ENCODE results near the gene BEND2. TPM values are rescaled to one million over a fixed set of nuclear protein-coding genes. Genes with fewer than 3 reads are reported as not detected.

Gene BEND2
- total RNA-seq, 1 donor from 2014 or later, result not detected

- Mint-ChIP-seq H3K4me3 (ENCODE audit: unreplicated experiment) (no peak overlapping the region), H3K36me3 (ENCODE audit: unreplicated experiment) (no peaks in the 10 kb centered on the region), H3K27ac (ENCODE audit: unreplicated experiment) (no peak overlapping the region), H3K9me3 (ENCODE audit: unreplicated experiment) (no peaks in the 10 kb centered on the region), H3K4me1 (ENCODE audit: low read depth, unreplicated experiment) (no peaks in the 10 kb centered on the region), H3K27me3 (ENCODE audit: unreplicated experiment) (no peaks in the 10 kb centered on the region)
- no peak for TF ChIP-seq CTCF (IDR thresholded peaks at IDR 0.05; ENCODE audit: partially characterized antibody, unreplicated experiment)
- DNase-seq, result no peak
Measured at GRCh38 chrX:18170910-18171309, 49.8 kb downstream of the BEND2 start.

GRCh38 chrX:18166068-18166467 lies 54.6 kb downstream of the BEND2 start:
- H3K9me3 Mint-ChIP-seq (ENCODE audit: unreplicated experiment), result no peaks in the 10 kb centered on the region
- no peaks in the 10 kb centered on the region for H3K36me3 Mint-ChIP-seq (ENCODE audit: unreplicated experiment)
- no peaks in the 10 kb centered on the region for H3K27me3 Mint-ChIP-seq (ENCODE audit: unreplicated experiment)
- TF ChIP-seq CTCF (IDR thresholded peaks at IDR 0.05; ENCODE audit: partially characterized antibody, unreplicated experiment), result no peak
- DNase-seq, result no peak
- no peaks in the 10 kb centered on the region for H3K4me1 Mint-ChIP-seq (ENCODE audit: low read depth, unreplicated experiment)
- no peak overlapping the region for H3K4me3 Mint-ChIP-seq (ENCODE audit: unreplicated experiment)
- H3K27ac Mint-ChIP-seq (ENCODE audit: unreplicated experiment), result no peak overlapping the region

GRCh38 chrX:18160369-18160768 lies 60.3 kb downstream of the BEND2 start:
- no peak for TF ChIP-seq CTCF (IDR thresholded peaks at IDR 0.05; ENCODE audit: partially characterized antibody, unreplicated experiment)
- Mint-ChIP-seq H3K9me3 (ENCODE audit: unreplicated experiment) (no peaks in the 10 kb centered on the region), H3K27ac (ENCODE audit: unreplicated experiment) (no peak overlapping the region), H3K4me3 (ENCODE audit: unreplicated experiment) (no peak overlapping the region), H3K27me3 (ENCODE audit: unreplicated experiment) (no peaks in the 10 kb centered on the region), H3K36me3 (ENCODE audit: unreplicated experiment) (no peaks in the 10 kb centered on the region), H3K4me1 (ENCODE audit: low read depth, unreplicated experiment) (no peaks in the 10 kb centered on the region)
- DNase-seq, result no peak

- no peak overlapping the region for H3K27ac Mint-ChIP-seq (ENCODE audit: unreplicated experiment)
- no peaks in the 10 kb centered on the region for H3K9me3 Mint-ChIP-seq (ENCODE audit: unreplicated experiment)
- no peaks in the 10 kb centered on the region for H3K36me3 Mint-ChIP-seq (ENCODE audit: unreplicated experiment)
- DNase-seq, result no peak
- no peak overlapping the region for H3K4me3 Mint-ChIP-seq (ENCODE audit: unreplicated experiment)
- TF ChIP-seq CTCF (IDR thresholded peaks at IDR 0.05; ENCODE audit: partially characterized antibody, unreplicated experiment), result no peak
- H3K27me3 Mint-ChIP-seq (ENCODE audit: unreplicated experiment), result no peaks in the 10 kb centered on the region
- no peaks in the 10 kb centered on the region for H3K4me1 Mint-ChIP-seq (ENCODE audit: low read depth, unreplicated experiment)
Measured at GRCh38 chrX:18158963-18159362, 61.7 kb downstream of the BEND2 start.

- Mint-ChIP-seq H3K27me3 (ENCODE audit: unreplicated experiment) (peaks cover 3% of the 10 kb centered on the region), H3K4me3 (ENCODE audit: unreplicated experiment) (no peak overlapping the region), H3K27ac (ENCODE audit: unreplicated experiment) (no peak overlapping the region), H3K36me3 (ENCODE audit: unreplicated experiment) (no peaks in the 10 kb centered on the region), H3K9me3 (ENCODE audit: unreplicated experiment) (no peaks in the 10 kb centered on the region), H3K4me1 (ENCODE audit: low read depth, unreplicated experiment) (no peaks in the 10 kb centered on the region)
- no peak for TF ChIP-seq CTCF (IDR thresholded peaks at IDR 0.05; ENCODE audit: partially characterized antibody, unreplicated experiment)
- DNase-seq, result no peak
Measured at GRCh38 chrX:18151649-18152048, 69.0 kb downstream of the BEND2 start.

All from glutamatergic neuron (in vitro differentiated cells).